Tibial nerve (tissue), 3 donors: Measurements from ENCODE around the gene RAB15.

Experiments used
- CTCF ChIP-seq, 5 experiments: fragments of 200-600 bp in 3 of 5; fragments of 450-650 bp in 2 of 5; sonication (generic) in 3 of 5; IDR thresholded peaks; one replicate each; pipeline ENCODE4 v1.5.1; 2016 to 2019; ENCODE audit warnings: antibody characterized with exemption in 5 of 5, mild to moderate bottlenecking in 3 of 5, moderate library complexity in 2 of 5
- POLR2A ChIP-seq, 2 donors: fragments of 450-650 bp; IDR thresholded peaks; one replicate each; pipeline ENCODE4 v1.6.1; 2017; ENCODE audit warnings: antibody characterized with exemption in 2 of 2, mild to moderate bottlenecking in 2 of 2, moderate library complexity in 2 of 2

- TF ChIP-seq POLR2A (IDR thresholded peaks at IDR 0.05) = no peak
- no peak for TF ChIP-seq CTCF (IDR thresholded peaks at IDR 0.05)
These were observed 27.3 kb downstream of the RAB15 start for GRCh38 chr14:64944861-64945260.
